Inferior parietal cortex (tissue), 1 donor: Measurements from ENCODE around the gene PRDX1.

Experiments
- DNase-seq: peaks from one replicate; pipeline ENCODE4 v3.0.0-alpha.2; 2016; ENCODE audit errors: extremely low spot score

The PRDX1 gene

DNA sequence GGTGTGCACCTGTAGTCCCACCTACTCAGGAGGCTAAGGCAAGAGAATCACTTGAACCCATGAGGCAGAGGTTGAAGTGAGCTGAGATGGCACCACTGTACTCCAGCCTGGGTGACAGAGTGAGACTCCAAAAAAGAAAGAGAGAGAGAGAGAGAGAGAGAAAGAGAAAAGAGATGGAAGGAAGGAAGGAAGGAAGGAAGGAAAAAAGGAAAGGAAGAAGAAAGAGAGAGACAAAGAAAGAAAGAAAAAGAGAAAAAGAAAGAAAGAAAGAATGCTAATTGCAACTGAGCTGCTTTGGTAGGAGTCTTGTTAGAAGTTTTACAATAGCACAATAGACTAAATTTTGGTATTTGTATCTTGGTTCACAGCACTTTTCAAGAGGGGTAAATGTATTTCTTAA, 56.4 kb downstream of the PRDX1 start:
- DNase-seq: no peak
